ENCODE data around the gene CNTNAP5.

CNTNAP5 gene

GRCh38 chr2:124661558-124661957 is 636.5 kb downstream of the CNTNAP5 start:
- DNase-seq (ENCODE audit: low read depth) = no peak
- H3K4me3 ChIP-seq (ENCODE audit: low read length) = no peak overlapping the region

GRCh38 chr2:124662946-124663644 is 638.0 kb downstream of the CNTNAP5 start:
- no peak overlapping the region for H3K4me3 ChIP-seq (ENCODE audit: low read length)
- DNase-seq (ENCODE audit: low read depth) = no peak
- no peak for TF ChIP-seq CTCF (conservative IDR thresholded peaks at IDR 0.05; ENCODE audit: low read depth, low read length)

More at GRCh38 chr2:124661558-124661957, 636.5 kb downstream of the CNTNAP5 start:
- TF ChIP-seq CTCF (conservative IDR thresholded peaks at IDR 0.05; ENCODE audit: low read depth, low read length) = no peak

GRCh38 chr2:124663645-124663997 is 638.5 kb downstream of the CNTNAP5 start:
- no peak for TF ChIP-seq CTCF (conservative IDR thresholded peaks at IDR 0.05; ENCODE audit: low read depth, low read length)
- no peak overlapping the region for H3K4me3 ChIP-seq (ENCODE audit: low read length)
- no peak for DNase-seq (ENCODE audit: low read depth)

GRCh38 chr2:124664363-124664762 is 639.3 kb downstream of the CNTNAP5 start:
- TF ChIP-seq CTCF (conservative IDR thresholded peaks at IDR 0.05; ENCODE audit: low read depth, low read length) = no peak
- no peak overlapping the region for H3K4me3 ChIP-seq (ENCODE audit: low read length)
- no peak for DNase-seq (ENCODE audit: low read depth)

- H3K4me3 ChIP-seq (ENCODE audit: low read length) = no peak overlapping the region
- TF ChIP-seq CTCF (conservative IDR thresholded peaks at IDR 0.05; ENCODE audit: low read depth, low read length) = no peak
- no peak for DNase-seq (ENCODE audit: low read depth)
These were observed 641.9 kb downstream of the CNTNAP5 start for GRCh38 chr2:124666976-124667375.

- no peak for TF ChIP-seq CTCF (conservative IDR thresholded peaks at IDR 0.05; ENCODE audit: low read depth, low read length)
These were observed 643.1 kb downstream of the CNTNAP5 start for GRCh38 chr2:124668161-124668560.

GRCh38 chr2:124670187-124670586 is 645.1 kb downstream of the CNTNAP5 start:
- no peak for DNase-seq (ENCODE audit: low read depth)
- no peak overlapping the region for H3K4me3 ChIP-seq (ENCODE audit: low read length)
- no peak for TF ChIP-seq CTCF (conservative IDR thresholded peaks at IDR 0.05; ENCODE audit: low read depth, low read length)

More at GRCh38 chr2:124668161-124668560, 643.1 kb downstream of the CNTNAP5 start:
- H3K4me3 ChIP-seq (ENCODE audit: low read length) = no peak overlapping the region
- no peak for DNase-seq (ENCODE audit: low read depth)
